Psoas muscle (tissue), 8 donors: ENCODE measurements around the gene UPK1B. TPM values are rescaled to one million over a fixed set of nuclear protein-coding genes. Genes with fewer than 3 reads are reported as not detected.

Experiments
- ATAC-seq, 4 donors: fragments of 200-7000 bp; cut with Tn5 transposase; one replicate each; pipeline ENCODE4 v1.9.1; 2020; ENCODE audit warnings: moderate library complexity in 3 of 4, mild to moderate bottlenecking in 2 of 4
- DNase-seq, 2 donors: peaks; one replicate each; pipeline ENCODE4 v3.0.0-alpha.2; 2020
- H3K27ac ChIP-seq: fragments of 200-600 bp; one replicate; pipeline ENCODE4 v1.8.0; 2022
- H3K27me3 ChIP-seq, 3 donors: fragments of 200-600 bp in 1 of 3; one replicate each; pipeline versions ENCODE4 v1.6.1 to v1.8.0; 2013 to 2022; ENCODE audit warnings: low read length in 2 of 3, mild to moderate bottlenecking in 2 of 3, moderate library complexity in 1 of 3; ENCODE audit not compliant: insufficient read depth in 3 of 3
- H3K36me3 ChIP-seq, 2 donors: fragments of 200-600 bp in 1 of 2; one replicate each; pipeline versions ENCODE4 v1.6.1 to v1.8.0; 2013 to 2022; ENCODE audit warnings: low read depth in 1 of 2, mild to moderate bottlenecking in 1 of 2, moderate library complexity in 1 of 2; ENCODE audit not compliant: insufficient read depth in 1 of 2
- H3K4me1 ChIP-seq: fragments of 200-600 bp; one replicate; pipeline ENCODE4 v1.8.0; 2022
- H3K4me3 ChIP-seq: fragments of 200-600 bp; one replicate; pipeline ENCODE4 v1.8.0; 2022; ENCODE audit warnings: mild to moderate bottlenecking
- H3K9me3 ChIP-seq: fragments of 200-600 bp; one replicate; pipeline ENCODE4 v1.8.0; 2022
- WGBS, 3 donors: extraction: QIAGEN DNeasy Blood & Tissue Kit; methylation state at CpG; one replicate each; pipeline versions ENCODE4 v1.1.6 to v1.1.7; 2013; 5-methylcytosine and 5-hydroxymethylcytosine counted together
- intact Hi-C, 2 donors: fragments of 100-400 bp; cut with DNase I; formaldehyde crosslinking; loops; one replicate each; pipeline versions ENCODE4 v1.11.0 to v1.14.2; 2022
- polyA plus RNA-seq, 3 donors: library from polyadenylated mRNA; stranded (reverse); fragments of 200-250 nt; gene quantifications; one replicate each; pipeline ENCODE4 v1.2.3, GENCODE V29; 2013
- total RNA-seq, 4 donors: library from RNA; stranded (reverse); fragmentation: NEBNext Ultra II Directional in 2 of 4; extraction: Animal tissue kit (Norgen Biotek cat#: 25700) in 2 of 4; gene quantifications; one replicate each; pipeline versions ENCODE4 v1.2.1 to v1.2.4, GENCODE V29; 2021 to 2023
- TF ChIP-seq, protein P1 (sequence below): fragments of 200-600 bp; IDR thresholded peaks from one replicate; pipeline ENCODE4 v1.8.0; 2022; ENCODE audit warnings: antibody characterized with exemption
- donor health status: healthy with polysubstance abuse.
- donor health status: DM: no; HTN: no; CAD: no; lungs with moderate emphysema.
- donor health status: Bipolar disorder and iron deficiency.
- donor health status: healthy.
- donor health status: DM: yes; HTN: yes; CAD: no.
- donor health status: DM: no; HTN: no; CAD: no.
- donor health status: DM: no; HTN: no; CAD: no.
- donor health status: DM: yes; HTN: yes; CAD: no.

The UPK1B gene
- total and polyA plus RNA-seq, 7 donors: 0.03 to 0.06 (median 0.05) TPM; not detected in 4

DNA sequence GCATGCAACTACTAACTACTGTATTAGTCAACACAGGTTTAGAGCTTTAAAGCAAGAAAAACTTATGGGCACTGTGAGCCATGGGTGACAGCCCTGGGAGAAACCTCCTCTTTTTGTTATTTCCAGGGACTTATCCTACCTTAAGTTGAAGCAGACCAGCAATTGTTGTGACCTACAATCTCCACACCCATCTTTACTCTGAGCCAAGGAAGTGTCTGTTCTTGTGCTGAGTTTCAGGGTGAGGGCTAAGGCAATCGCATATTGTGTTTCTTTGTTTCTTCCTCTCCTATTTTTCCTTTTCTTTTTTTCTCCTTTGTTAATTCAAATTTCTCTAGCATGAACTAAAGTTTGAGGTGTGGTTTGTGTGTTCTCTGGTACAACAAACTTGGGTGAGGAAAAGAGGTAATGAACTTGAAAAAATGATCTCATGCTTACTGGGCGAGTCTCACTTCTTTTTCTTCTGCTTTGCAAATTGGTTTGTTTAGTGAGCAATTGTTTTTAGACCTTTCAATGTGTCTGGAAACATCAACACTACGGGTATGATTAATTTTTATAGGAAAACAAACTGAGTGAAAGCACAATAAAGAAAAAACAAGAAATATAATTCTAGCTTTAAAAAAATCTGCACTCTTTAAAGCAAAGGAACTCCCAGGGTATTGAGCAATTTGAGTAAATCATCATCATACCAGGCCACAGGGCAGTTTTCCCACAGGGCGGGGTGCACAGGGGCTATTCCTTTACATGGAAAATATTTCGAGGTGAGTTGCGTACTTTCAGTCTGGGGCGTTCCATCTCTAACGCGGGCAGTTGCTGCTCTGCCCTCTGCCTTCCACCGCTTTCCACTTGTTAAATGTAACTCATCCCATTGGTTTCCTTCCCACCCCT, 2.7 kb downstream of the UPK1B start:
- H3K27me3 ChIP-seq: peaks cover 0 to 4% (median 3%) of the 10 kb centered on the region in 3 donors
- no peaks in the 10 kb centered on the region for H3K4me1 ChIP-seq
- ATAC-seq: no peak
- intact Hi-C loops: no loop called here
- H3K27ac ChIP-seq: no peak overlapping the region
- TF ChIP-seq, protein P1, sequence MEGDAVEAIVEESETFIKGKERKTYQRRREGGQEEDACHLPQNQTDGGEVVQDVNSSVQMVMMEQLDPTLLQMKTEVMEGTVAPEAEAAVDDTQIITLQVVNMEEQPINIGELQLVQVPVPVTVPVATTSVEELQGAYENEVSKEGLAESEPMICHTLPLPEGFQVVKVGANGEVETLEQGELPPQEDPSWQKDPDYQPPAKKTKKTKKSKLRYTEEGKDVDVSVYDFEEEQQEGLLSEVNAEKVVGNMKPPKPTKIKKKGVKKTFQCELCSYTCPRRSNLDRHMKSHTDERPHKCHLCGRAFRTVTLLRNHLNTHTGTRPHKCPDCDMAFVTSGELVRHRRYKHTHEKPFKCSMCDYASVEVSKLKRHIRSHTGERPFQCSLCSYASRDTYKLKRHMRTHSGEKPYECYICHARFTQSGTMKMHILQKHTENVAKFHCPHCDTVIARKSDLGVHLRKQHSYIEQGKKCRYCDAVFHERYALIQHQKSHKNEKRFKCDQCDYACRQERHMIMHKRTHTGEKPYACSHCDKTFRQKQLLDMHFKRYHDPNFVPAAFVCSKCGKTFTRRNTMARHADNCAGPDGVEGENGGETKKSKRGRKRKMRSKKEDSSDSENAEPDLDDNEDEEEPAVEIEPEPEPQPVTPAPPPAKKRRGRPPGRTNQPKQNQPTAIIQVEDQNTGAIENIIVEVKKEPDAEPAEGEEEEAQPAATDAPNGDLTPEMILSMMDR: no peak
- peak in 1 of 2 donors; percentile 20 for DNase-seq
- no peak overlapping the region for H3K4me3 ChIP-seq
- no peaks in the 10 kb centered on the region for H3K36me3 ChIP-seq
- H3K9me3 ChIP-seq: no peaks in the 10 kb centered on the region
- 82 to 85% (median 83%) methylated on average over 10 of the region's 10 CpGs for WGBS, 3 donors

DNA sequence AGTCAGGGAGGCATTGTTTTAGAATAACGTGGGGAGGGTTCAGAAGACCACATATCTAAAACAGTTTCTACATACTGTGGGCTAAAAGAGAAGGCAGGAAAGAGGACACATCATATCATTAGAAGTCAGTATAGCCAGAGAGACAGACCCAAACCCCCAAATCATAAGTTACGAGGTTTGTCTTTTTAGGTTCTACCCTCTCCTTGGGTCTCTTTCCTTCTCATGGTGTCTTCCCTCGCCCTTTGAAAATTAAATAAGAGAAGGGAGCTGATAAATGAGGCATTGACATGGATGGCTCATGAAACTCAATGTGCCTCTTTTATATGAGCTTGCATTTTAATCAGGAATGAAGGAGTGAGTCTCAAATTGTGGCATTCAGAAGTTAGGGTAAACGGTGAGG, 3.4 kb downstream of the UPK1B start:
- TF ChIP-seq, protein P1: no peak
- Histone ChIP-seq H3K4me1 (no peaks in the 10 kb centered on the region), H3K9me3 (no peaks in the 10 kb centered on the region), H3K27ac (no peak overlapping the region), H3K4me3 (no peak overlapping the region), H3K36me3 (no peaks in the 10 kb centered on the region), H3K27me3 (peaks cover 0 to 4% (median 3%) of the 10 kb centered on the region in 3 donors)
- intact Hi-C loops: no loop called here
- WGBS, 3 donors: 64 to 75% (median 73%) methylated on average over 4 of the region's 4 CpGs
- ATAC-seq (no peak), DNase-seq (no peak)

DNA sequence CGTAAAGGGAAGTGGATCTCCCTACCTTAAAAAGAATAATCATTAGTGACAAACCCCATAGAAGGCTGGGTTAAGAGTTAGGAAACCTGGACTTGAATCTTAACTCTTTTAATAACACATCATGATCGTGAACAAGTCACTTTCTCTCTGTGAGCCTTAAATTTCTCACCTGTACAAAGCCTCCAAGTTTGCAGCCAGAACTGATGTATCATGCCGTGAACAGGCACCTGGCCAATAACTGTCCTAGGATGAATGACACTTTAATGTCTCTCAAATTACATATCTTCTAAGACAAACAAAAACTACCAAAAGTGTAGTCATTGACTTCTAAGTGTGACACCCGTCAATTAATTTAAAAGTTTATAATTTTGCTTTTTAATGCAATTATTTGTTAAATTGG, 3.9 kb downstream of the UPK1B start:
- TF ChIP-seq, protein P1: no peak

DNA sequence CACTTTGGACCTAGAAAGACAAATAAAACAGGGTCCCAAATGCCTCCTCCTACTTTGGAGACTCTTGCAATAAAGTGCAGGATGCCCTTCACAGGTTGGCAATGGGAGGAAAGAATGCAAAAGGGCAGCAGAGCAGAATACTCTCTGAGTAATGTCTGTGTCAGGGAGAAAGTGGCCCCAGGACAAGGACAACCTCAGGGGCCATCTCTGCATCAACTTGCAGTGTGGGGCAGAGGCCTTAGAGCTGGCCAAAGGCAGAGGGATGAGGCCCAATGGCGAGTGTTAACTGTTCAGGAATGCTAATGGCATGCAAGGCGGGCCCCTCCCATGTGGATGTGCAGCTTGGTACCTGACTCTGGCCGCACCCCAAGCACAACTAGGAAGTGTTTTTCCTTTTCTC, 8.4 kb downstream of the UPK1B start:
- no peaks in the 10 kb centered on the region for H3K4me1 ChIP-seq
- ATAC-seq (no peak), DNase-seq (no peak)
- peaks cover 0 to 2% (median 0%) of the 10 kb centered on the region in 3 donors for H3K27me3 ChIP-seq
- no peak overlapping the region for H3K27ac ChIP-seq
- no peak overlapping the region for H3K4me3 ChIP-seq
- WGBS, 3 donors: 67 to 72% (median 68%) methylated on average over 3 of the region's 3 CpGs
- H3K36me3 ChIP-seq: no peaks in the 10 kb centered on the region
- intact Hi-C loops: no loop called here
- TF ChIP-seq, protein P1: no peak
- H3K9me3 ChIP-seq: no peaks in the 10 kb centered on the region

More for the DNA sequence above, 3.9 kb downstream of the UPK1B start:
- no peaks in the 10 kb centered on the region for H3K36me3 ChIP-seq
- H3K4me3 ChIP-seq: no peak overlapping the region
- 78 to 83% (median 79%) methylated on average over 4 of the region's 4 CpGs for WGBS, 3 donors
- H3K9me3 ChIP-seq: no peaks in the 10 kb centered on the region
- no peak for DNase-seq
- ATAC-seq: no peak
- H3K27ac ChIP-seq: no peak overlapping the region
- intact Hi-C loops: no loop called here
- H3K27me3 ChIP-seq: peaks cover 0 to 4% (median 3%) of the 10 kb centered on the region in 3 donors
- H3K4me1 ChIP-seq: no peaks in the 10 kb centered on the region
